DOHH2 (cell line): Measurements from ENCODE around the gene RPS27A.

Experiments used
- CTCF ChIP-seq: fragments of 200-600 bp; sonication (generic); IDR thresholded peaks from one replicate; pipeline ENCODE4 v1.5.1; 2014; ENCODE audit warnings: antibody characterized with exemption, mild to moderate bottlenecking, low read depth, low read length; ENCODE audit not compliant: poor library complexity, severe bottlenecking
- EZH2phosphoT487 ChIP-seq: fragments of 200-600 bp; sonication (generic); IDR thresholded peaks from 2 replicates; pipeline ENCODE4 v1.6.1; 2017; ENCODE audit warnings: borderline replicate concordance, mild to moderate bottlenecking, antibody characterized with exemption, low read length, moderate library complexity, mixed read lengths

- TF ChIP-seq CTCF (no peak), EZH2phosphoT487 (no peak)
Measured at GRCh38 chr2:55239656-55240222, 7.3 kb downstream of the RPS27A start.
